PC-3 (cell line): ENCODE results near the gene ZCWPW1.

Source experiments
- CTCF ChIP-seq: fragments of 300-600 bp; sonication (generic); conservative IDR thresholded peaks from 2 replicates; pipeline ENCODE4 v1.5.1; 2017; ENCODE audit warnings: antibody characterized with exemption, low read depth, mild to moderate bottlenecking, low read length
- EZH2 ChIP-seq: fragments of 300-600 bp; sonication (generic); IDR thresholded peaks from one replicate; pipeline ENCODE4 v1.6.1; 2017; ENCODE audit warnings: antibody characterized with exemption, mild to moderate bottlenecking, low read length; ENCODE audit not compliant: unreplicated experiment
- EZH2phosphoT487 ChIP-seq: fragments of 300-600 bp; sonication (generic); IDR thresholded peaks from 2 replicates; pipeline ENCODE4 v1.6.1; 2018; ENCODE audit warnings: mild to moderate bottlenecking, antibody characterized with exemption, low read length, borderline replicate concordance

DNA sequence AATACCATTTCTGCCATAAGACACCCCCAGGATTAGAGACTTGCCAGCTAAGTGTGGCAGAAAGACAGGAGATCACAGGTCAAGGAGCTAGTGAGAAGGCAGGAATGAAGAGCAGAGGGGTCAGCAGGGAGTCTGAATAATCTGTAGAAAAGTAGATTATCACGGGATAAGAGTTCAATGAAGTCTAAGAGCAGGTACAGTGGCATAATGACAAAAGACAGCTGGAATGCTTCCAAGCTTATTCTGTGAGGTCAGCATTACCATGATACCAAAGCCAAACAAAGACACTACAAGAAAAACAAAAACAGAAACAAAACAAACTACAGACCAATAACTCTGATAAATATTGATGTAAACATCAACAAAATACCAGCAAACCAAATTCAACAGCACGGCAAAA, 34.4 kb downstream of the ZCWPW1 start:
- no peak for TF ChIP-seq CTCF
- TF ChIP-seq EZH2, result no peak
- no peak for TF ChIP-seq EZH2phosphoT487
